Stimulated activated CD8-positive, alpha-beta memory T cell treated with anti-CD3 and anti-CD28 coated beads, Interleukin-12 subunit alpha, Interleukin-12 subunit beta, amount 100 ng/mL, for 24 hours (primary cell): Measurements from ENCODE around the gene CGB8.
"Not testable (repeated sequence)": the region's sequence is repeated elsewhere in the genome, so short reads cannot be mapped to it uniquely, and the experiment has no call there.

Experiments
- DNase-seq: peaks from one replicate; pipeline ENCODE4 v3.0.0-alpha.2; 2020; ENCODE audit errors: extremely low read depth

CGB8 gene

GRCh38 chr19:49064768-49065611 lies 16.1 kb upstream of the CGB8 start, which contains the start of gene NTF4:
Gene NTF4 (minus strand): TSS chr19:49064818. CDS start chr19:49061997, 2,821 bp downstream.
- no peak for DNase-seq

GRCh38 chr19:49064029-49064629 lies 15.2 kb upstream of the CGB8 start:
- no peak for DNase-seq

DNA sequence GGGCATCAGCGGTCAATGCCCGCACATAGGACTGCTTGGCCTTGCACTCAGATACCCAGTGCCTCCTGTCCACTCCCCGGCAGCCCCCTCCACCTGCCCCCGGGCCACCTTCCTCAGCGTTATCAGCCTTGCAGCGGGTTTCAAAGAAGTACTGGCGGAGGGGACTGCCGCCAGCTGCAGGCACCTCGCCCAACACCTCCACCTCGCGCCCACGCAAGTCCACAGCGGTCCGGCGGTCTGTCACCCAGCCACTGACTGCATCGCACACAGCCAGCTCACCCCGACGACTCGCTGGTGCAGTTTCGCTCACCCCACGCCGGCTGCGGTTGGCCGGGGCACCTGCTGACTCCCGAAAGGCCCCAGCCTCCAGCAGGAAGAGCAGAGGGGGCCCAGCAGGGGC lies 12.5 kb upstream of the CGB8 start:
- DNase-seq, result no peak

- no peak for DNase-seq
Observed at GRCh38 chr19:49061000-49061399, 12.1 kb upstream of the CGB8 start.

DNA sequence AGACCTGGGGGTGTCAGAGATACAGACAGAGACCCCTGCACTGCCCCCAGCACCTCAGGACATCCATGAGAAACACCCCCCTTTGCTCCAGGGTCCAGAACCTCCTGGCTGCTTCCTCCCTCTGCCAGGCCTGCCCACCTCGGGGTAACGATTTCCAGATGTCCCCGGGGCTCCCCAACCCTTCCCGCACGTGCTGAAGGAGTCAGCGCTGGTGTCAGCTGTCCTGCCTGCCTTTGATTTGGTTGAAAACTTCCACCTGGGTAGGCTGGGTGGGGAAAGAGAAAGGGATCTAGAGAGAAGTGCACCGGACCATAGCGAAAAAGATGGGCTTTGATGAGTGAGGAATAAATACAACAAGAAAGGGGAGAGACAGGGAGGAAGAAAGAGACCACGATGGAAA lies 10.1 kb upstream of the CGB8 start:
- DNase-seq, result no peak

DNA sequence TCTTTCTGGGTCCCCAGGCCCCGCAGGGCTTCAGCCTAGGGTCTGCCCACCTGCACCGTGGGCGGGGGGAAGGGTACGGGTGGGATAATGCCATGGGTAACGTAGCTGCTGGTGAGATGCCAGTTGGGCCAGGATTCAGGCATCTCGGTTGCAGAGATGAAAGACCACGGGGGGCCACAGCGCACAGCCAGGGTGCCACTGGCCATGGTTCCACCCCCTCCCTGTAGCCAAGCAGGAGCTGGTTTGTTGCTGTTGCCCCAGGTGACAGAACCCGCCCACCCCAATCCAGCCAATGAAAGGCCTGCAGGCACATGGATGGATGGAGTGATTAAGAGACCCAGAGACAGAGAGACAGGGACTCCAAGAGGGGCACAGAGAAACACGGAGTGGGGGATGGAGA lies 9.7 kb upstream of the CGB8 start:
- DNase-seq, result no peak

DNA sequence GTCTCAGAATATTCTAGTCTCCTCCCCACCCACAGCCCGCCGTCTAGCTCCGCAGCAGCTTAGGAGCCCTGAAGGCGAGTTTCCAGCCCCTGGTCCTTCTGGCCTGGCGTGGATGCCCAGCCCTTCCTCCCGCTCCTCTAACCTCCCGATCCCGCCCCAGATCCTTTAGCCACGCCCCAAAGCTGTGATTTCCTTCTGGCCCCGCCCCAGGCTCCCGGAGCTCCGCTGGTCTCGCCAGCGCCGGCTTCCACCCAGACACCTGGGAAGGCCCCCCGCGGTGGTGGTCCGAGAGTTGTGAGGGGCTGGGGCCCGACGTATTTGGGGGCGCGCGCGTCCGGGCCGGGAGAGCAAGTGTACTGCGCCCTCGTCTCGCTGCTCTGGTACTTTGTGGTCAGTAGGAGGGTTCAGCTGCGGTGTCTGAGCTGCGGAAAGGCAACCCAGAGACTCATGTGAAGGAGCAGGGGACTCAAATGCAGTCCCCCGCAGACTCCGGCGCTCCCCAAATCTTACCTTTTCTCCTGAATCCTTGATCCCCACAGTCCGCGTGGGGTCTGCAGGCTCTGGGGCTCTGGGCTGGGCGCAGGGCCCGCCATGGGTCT lies 8.8 kb upstream of the CGB8 start, which contains the start of gene CGB7:
CGB7 (minus strand) TSS at position 114 of the 599 bp plus-strand sequence. CDS start 2,374 bp downstream, outside the sequence.
- no peak for DNase-seq

- DNase-seq, result not testable (repeated sequence)
Observed at GRCh38 chr19:49056902-49057596, 8.1 kb upstream of the CGB8 start.

- no peak for DNase-seq
Observed at GRCh38 chr19:49056101-49056901, 7.4 kb upstream of the CGB8 start.

GRCh38 chr19:49050376-49051033 lies 1.6 kb upstream of the CGB8 start:
- not testable (repeated sequence) for DNase-seq

DNA sequence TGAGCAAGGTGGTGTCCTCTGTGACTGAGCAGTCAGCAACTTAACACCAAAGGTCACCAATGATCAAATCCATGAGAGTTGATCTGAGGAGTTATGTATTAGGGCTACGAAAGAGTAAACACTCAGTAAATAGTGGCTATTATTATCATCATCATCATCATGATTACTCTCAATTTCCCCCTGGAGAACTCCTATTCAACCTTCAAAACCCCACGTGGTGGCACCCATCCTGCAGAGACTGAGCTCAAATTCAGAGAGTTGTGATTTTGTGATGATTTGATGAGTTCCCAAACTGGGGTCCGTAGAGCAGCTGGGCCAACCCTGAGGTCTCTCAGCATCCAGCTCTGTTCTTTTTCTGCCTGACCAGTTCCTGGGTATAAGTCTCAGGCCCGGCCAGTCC lies 923 bp upstream of the CGB8 start:
- not testable (repeated sequence) for DNase-seq

- not testable (repeated sequence) for DNase-seq
Observed at GRCh38 chr19:49043548-49043947, 5.4 kb downstream of the CGB8 start, which contains the start of gene CGB5. Gene CGB5 (plus strand): TSS chr19:49043848. CDS start chr19:49044210, 362 bp downstream.

- DNase-seq, result not testable (repeated sequence)
Observed at GRCh38 chr19:49042666-49043065, 6.2 kb downstream of the CGB8 start.

- no peak for DNase-seq
Observed at GRCh38 chr19:49042177-49042576, 6.7 kb downstream of the CGB8 start.

DNA sequence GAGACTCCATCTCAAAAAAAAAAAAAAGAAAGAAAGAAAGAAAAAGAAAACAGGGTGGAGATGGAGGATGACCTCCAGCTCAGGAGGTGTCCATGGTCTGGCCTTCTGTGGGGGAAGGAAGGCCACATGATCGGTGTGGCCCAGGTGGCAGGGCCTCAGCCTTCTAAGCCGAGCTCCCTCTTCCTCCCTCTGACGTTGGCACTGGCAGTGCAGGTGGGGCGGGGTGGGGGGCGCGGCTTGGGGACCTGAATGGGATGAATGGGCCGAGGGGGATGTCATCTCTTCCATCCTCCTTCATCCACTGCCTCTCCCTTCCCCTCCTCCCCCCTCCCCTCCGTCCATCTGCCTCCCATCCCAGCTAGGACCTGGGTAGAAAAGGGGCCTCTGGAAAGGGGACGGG lies 9.2 kb downstream of the CGB8 start:
- not testable (repeated sequence) for DNase-seq

DNA sequence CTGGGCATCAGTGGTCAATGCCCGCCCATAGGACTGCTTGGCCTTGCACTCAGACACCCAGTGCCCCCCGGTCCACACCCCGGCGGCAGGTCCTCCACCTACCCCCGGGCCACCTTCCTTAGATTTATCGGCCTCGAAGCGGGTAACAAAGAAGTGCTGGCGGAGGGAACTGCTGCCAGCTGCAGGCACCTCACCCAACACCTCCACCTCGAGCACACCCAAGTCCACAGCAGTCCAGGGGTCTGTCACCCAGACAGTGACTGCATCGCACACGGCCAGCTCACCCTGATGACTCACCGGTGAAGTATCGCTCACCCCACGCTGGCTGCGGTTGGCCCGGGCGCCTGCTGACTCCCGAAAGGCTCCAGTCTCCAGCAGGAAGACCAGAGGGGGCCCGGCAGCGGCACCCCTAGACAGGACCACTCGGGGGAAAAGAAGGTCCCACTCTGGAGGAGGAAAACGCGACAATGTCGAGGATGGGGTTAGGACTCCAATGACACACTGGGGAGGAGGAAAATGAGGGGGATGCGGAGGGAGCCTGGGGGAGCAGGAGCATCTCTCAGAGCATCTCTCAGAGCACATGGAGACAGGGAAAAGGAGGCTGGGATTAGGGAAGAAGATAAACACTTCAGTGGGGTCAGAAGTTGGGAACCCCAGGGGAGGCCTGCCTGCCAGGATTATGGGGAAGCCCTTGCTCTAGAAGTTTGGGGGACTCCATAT lies 10.2 kb downstream of the CGB8 start:
- not testable (repeated sequence) for DNase-seq

DNA sequence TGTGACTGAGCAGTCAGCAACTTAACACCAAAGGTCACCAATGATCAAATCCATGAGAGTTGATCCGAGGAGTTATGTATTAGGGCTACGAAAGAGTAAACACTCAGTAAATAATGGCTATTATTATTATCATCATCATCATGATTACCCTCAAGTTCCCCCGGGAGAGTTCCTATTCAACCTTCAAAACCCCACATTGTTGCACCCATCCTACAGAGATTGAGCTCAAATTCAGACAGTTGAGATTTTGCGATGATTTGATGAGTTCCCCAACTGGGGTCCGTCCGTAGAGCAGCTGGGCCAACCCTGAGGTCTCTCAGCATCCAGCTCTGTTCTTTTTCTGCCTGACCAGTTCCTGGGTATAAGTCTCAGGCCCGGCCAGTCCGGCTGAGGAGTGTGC lies 10.8 kb downstream of the CGB8 start:
- not testable (repeated sequence) for DNase-seq

DNA sequence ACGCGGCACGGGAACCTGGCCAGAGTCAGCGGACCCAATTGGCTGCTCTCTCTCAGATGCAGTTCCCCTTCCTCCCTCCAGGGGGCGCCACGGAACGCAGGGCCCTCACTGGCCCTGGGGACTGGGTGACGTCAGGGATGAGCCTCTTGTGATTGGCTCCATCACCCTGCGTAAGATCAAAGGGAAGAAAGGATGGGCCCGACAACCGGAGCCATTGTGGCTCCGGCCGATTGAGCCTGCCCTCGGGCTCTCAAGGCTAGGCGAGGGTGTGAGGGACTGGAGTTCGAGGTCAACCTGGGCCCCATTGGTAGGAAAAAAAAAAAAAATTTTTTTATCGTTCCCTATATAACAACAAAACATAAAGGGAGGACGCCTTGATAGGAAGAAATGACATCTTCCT lies 12.1 kb downstream of the CGB8 start, which contains the start of gene CGB1:
CGB1 (minus strand) TSS at position 81 of the 400 bp plus-strand sequence. CDS start 184 bp downstream, outside the sequence.
- not testable (repeated sequence) for DNase-seq

GRCh38 chr19:49031642-49032301 lies 17.1 kb downstream of the CGB8 start, which contains the start of gene CGB2:
Gene CGB2 (plus strand): TSS chr19:49031890. CDS start chr19:49032096, 206 bp downstream.
- not testable (repeated sequence) for DNase-seq
